Small intestine (tissue), 7 donors: ENCODE measurements around the gene FEZF2. TPM values are rescaled to one million over a fixed set of nuclear protein-coding genes. Genes with fewer than 3 reads are reported as not detected.

Experiments
- DNase-seq, 2 donors: peaks; one replicate each; pipeline versions ENCODE4 v3.0.0 to v3.0.0-alpha.2; 2013
- FAIRE-seq: peaks from 2 replicates; lab custom pipeline; 2012; peaks lifted over from hg19 to GRCh38; lab: Jason Lieb, UNC
- H3K27ac ChIP-seq, 3 donors: one replicate each; pipeline ENCODE4 v1.5.1; 2013; ENCODE audit warnings: low read length in 2 of 3, mild to moderate bottlenecking in 2 of 3, control low read depth in 1 of 3, inconsistent platforms in 1 of 3, low read depth in 1 of 3, moderate library complexity in 1 of 3
- H3K27me3 ChIP-seq, 3 donors: one replicate each; pipeline ENCODE4 v1.6.1; 2013; ENCODE audit warnings: low read length in 3 of 3, inconsistent platforms in 1 of 3; ENCODE audit not compliant: control insufficient read depth in 3 of 3, insufficient read depth in 3 of 3
- H3K36me3 ChIP-seq, 3 donors: one replicate each; pipeline ENCODE4 v1.6.1; 2013; ENCODE audit warnings: low read length in 3 of 3, inconsistent platforms in 1 of 3, low read depth in 1 of 3, mild to moderate bottlenecking in 1 of 3, moderate library complexity in 1 of 3; ENCODE audit not compliant: control insufficient read depth in 3 of 3, insufficient read depth in 2 of 3
- H3K4me1 ChIP-seq, 3 donors: one replicate each; pipeline ENCODE4 v1.6.1; 2013; ENCODE audit warnings: low read length in 2 of 3, inconsistent platforms in 1 of 3, low read depth in 1 of 3, mild to moderate bottlenecking in 1 of 3, moderate library complexity in 1 of 3; ENCODE audit not compliant: control insufficient read depth in 3 of 3, insufficient read depth in 2 of 3
- H3K4me3 ChIP-seq, 3 donors: one replicate each; pipeline ENCODE4 v1.5.1; 2013; ENCODE audit warnings: low read length in 3 of 3, control low read depth in 1 of 3, inconsistent platforms in 1 of 3, low read depth in 1 of 3, mild to moderate bottlenecking in 1 of 3, moderate library complexity in 1 of 3
- H3K9me3 ChIP-seq, 2 donors: one replicate each; pipeline ENCODE4 v1.6.1; 2013; ENCODE audit warnings: low read depth in 1 of 2, low read length in 1 of 2; ENCODE audit not compliant: control insufficient read depth in 2 of 2, insufficient read depth in 1 of 2
- WGBS, 3 donors: extraction: QIAGEN DNeasy Blood & Tissue Kit; methylation state at CpG; one replicate each; pipeline ENCODE4 v1.1.7; 2013; 5-methylcytosine and 5-hydroxymethylcytosine counted together
- polyA plus RNA-seq, 4 donors: library from polyadenylated mRNA; stranded (reverse) in 3 of 4; unstranded in 1 of 4; fragments of 200-250 nt in 3 of 4; fragments of 120-200 nt in 1 of 4; gene quantifications; one replicate each; pipeline versions ENCODE4 v1.2.1 to v1.2.3, GENCODE V29; 2013
- donor health status: healthy with polysubstance abuse.
- donor health status: control.
- donor health status: control.
- donor health status: Bipolar disorder and iron deficiency.
- donor health status: healthy.

The FEZF2 gene
- polyA plus RNA-seq, 4 donors: not detected

DNA sequence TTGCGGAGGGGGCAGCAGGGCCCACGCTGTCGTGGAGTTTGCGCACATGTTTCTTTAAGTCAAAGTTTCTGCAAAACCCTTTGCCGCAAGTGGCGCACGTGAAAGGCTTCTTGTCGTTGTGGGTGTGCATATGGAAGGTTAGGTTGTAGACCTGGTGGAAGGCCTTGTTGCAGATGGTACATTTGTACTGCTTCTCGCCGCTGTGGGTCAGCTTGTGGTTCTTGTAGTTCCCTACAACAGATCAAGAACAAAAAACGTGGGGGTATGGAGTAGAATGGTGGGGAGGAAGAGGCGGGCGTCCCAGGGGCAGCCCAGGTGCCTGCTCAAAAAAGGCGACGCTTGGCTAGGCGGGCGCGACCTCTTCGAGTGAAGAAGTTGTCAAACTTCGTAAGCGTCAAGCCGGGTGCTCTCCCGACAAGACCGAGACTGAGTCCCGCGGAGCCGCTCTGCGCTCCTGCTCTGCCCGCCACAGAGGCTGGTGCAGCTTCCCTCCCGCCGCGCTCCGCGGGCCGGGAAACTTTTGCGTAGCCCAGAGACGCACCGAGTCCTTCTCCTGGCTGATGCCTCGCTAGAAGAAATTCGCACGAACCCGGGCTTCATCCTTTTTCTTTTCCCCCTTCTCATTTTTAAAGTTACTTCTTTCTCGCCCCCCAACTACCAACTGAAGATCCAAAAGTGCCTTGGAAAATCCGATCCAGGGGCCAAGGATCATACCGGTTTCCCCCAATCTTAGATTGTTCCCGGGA, 3.1 kb downstream of the FEZF2 start:
- no peaks in the 10 kb centered on the region for H3K36me3 ChIP-seq
- 3 to 12% (median 7%) methylated on average over 46 of the region's 46 CpGs for WGBS, 3 donors
- H3K9me3 ChIP-seq: peaks cover 0 to 7% of the 10 kb centered on the region in 2 donors
- H3K4me1 ChIP-seq: no peaks in the 10 kb centered on the region
- H3K27ac ChIP-seq: no peak overlapping the region
- FAIRE-seq (no peak), DNase-seq (no peak)
- H3K4me3 ChIP-seq: no peak overlapping the region
- H3K27me3 ChIP-seq: peaks cover 22 to 96% (median 67%) of the 10 kb centered on the region in 3 donors

DNA sequence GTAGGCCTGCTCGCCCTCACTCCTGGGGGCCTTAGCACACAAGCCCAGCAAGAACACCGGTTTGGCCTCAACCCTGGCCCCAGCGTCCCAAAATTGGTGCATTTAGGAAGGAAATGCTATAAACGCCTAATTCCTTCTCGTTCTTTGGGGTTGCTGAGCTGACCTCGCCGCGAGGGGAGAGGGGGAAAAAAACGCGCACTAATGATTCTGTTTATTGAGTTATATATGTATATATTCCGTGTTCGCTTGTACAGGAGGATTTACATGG, 3.9 kb downstream of the FEZF2 start:
- Histone ChIP-seq H3K4me1 (no peaks in the 10 kb centered on the region), H3K4me3 (no peak overlapping the region), H3K9me3 (peaks cover 0 to 7% of the 10 kb centered on the region in 2 donors), H3K27ac (no peak overlapping the region), H3K27me3 (peaks cover 20 to 96% (median 58%) of the 10 kb centered on the region in 3 donors), H3K36me3 (no peaks in the 10 kb centered on the region)
- DNase-seq: no peak
- no peak for FAIRE-seq
- 6 to 24% (median 17%) methylated on average over 12 of the region's 12 CpGs for WGBS, 3 donors

DNA sequence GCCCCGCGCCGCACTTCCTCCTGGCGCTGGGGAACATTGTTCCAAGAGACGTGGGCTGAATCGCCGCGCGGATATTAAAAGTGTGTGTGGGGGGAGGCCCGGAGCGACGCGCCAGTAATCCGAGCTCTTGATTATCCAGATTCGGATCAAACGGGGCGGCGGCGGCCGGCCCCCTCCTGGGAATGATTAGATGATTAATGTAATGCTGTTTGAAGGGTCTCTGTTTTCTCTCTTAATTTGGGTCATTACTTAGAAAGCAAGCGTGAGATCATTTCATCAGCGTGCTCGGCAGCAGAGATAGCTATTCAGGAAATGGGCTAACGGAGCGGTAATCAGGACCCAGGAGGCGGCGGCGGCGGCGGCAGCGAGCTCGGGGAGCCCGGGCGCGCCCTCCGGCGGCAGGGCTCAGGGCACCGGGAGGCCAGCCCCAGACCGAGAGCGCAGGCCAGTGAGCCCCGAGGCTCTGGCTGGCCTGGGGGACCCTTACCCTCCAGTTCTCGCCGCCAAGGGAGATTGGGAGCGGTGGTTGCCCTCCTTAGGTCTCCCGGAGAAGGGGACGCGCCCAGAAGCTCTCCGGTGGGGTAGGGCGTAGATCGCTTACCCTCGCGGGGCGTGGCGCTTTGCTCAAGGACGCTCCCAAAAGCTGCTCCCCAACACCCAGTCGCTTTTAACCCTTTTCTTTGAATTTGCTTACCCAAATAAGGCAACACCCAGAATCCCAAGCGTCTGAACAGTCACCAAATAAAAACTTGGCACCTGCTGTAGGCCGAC, 4.5 kb downstream of the FEZF2 start:
- DNase-seq: no peak
- Histone ChIP-seq H3K4me3 (no peak overlapping the region), H3K27me3 (peaks cover 20 to 93% (median 53%) of the 10 kb centered on the region in 3 donors)

DNA sequence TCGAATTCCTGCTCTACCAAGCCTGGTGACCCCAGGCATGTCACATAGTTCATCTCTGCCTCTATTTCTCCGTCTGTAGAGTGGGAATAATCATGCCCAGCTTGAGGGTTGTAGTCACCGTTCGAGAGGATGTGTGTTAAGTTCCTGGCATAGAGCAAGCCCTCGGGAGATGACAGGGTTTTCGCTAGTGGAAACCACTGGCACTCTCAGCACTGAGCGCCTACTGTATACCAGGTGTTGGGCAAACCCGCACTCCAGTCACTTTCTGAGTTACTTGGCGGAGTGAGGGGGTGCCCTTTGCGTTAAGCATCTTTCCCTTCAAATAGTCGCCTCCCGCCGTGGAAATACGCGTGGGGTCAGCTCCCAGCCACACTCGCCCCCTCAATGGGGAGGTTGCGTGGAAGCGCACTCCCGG, 5.1 kb downstream of the FEZF2 start:
- peaks cover 0 to 7% of the 10 kb centered on the region in 2 donors for H3K9me3 ChIP-seq
- no peaks in the 10 kb centered on the region for H3K36me3 ChIP-seq
- H3K4me1 ChIP-seq: no peaks in the 10 kb centered on the region
- 12 to 22% (median 20%) methylated on average over 19 of the region's 19 CpGs for WGBS, 3 donors
- no peak overlapping the region for H3K4me3 ChIP-seq
- no peak for DNase-seq
- H3K27ac ChIP-seq: no peak overlapping the region
- FAIRE-seq: no peak
- H3K27me3 ChIP-seq: peaks cover 20 to 90% (median 51%) of the 10 kb centered on the region in 3 donors

More for the DNA sequence above, 4.5 kb downstream of the FEZF2 start:
- Histone ChIP-seq H3K9me3 (peaks cover 0 to 7% of the 10 kb centered on the region in 2 donors), H3K4me1 (no peaks in the 10 kb centered on the region), H3K27ac (no peak overlapping the region), H3K36me3 (no peaks in the 10 kb centered on the region)
- no peak for FAIRE-seq
- WGBS, 3 donors: 3 to 11% (median 7%) methylated on average over 54 to 58 of the region's 58 CpGs

DNA sequence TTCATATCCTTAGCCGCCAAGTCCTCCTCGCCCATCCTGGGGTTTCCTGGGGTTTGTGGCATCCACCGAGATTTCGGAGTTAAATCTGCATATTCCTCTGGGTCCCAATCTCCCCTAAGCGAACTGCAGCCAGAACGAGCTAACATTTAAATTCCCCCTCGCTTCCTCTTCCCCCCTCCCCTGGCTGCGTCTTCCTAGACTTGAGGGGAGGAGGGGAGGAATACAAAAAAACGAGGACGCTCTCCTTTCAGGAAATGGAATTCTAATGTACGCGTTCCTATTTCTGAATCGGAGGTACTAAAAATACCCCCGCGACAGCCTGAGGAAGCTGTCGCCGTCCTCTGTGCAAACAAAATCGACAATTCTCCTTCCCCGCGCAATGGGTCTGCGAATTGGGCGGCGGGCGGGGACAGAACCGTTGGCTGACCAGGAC, 5.6 kb downstream of the FEZF2 start:
- Histone ChIP-seq H3K9me3 (peaks cover 0 to 7% of the 10 kb centered on the region in 2 donors), H3K27ac (no peak overlapping the region), H3K27me3 (peaks cover 16 to 89% (median 48%) of the 10 kb centered on the region in 3 donors), H3K4me1 (no peaks in the 10 kb centered on the region), H3K36me3 (no peaks in the 10 kb centered on the region), H3K4me3 (no peak overlapping the region)
- no peak for DNase-seq
- no peak for FAIRE-seq
- 3 to 8% (median 8%) methylated on average over 24 to 25 of the region's 25 CpGs for WGBS, 3 donors

DNA sequence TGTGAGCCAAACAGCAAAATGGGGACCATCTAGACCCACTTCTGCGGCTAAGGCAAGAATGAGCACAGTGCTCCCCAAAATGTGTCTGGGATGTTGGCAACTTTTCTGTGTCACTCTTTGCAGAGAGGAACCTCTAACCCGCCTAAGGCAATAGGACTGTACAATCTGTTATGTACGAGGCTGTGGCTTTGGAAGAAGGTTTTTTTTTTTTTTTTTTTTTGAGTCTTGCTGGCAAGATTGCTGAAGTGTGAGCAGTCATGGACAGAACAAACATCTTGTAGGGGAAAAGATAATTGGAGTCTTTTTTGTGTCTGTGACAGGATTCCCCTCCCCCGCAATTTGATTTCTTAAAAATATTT, 7.2 kb downstream of the FEZF2 start:
- FAIRE-seq: no peak
- no peaks in the 10 kb centered on the region for H3K4me1 ChIP-seq
- 17 to 28% (median 26%) methylated on average over 4 of the region's 4 CpGs for WGBS, 3 donors
- no peak overlapping the region for H3K4me3 ChIP-seq
- peaks cover 7 to 77% (median 35%) of the 10 kb centered on the region in 3 donors for H3K27me3 ChIP-seq
- H3K9me3 ChIP-seq: peaks cover 0 to 5% of the 10 kb centered on the region in 2 donors
- no peak overlapping the region for H3K27ac ChIP-seq
- no peaks in the 10 kb centered on the region for H3K36me3 ChIP-seq
- no peak for DNase-seq

DNA sequence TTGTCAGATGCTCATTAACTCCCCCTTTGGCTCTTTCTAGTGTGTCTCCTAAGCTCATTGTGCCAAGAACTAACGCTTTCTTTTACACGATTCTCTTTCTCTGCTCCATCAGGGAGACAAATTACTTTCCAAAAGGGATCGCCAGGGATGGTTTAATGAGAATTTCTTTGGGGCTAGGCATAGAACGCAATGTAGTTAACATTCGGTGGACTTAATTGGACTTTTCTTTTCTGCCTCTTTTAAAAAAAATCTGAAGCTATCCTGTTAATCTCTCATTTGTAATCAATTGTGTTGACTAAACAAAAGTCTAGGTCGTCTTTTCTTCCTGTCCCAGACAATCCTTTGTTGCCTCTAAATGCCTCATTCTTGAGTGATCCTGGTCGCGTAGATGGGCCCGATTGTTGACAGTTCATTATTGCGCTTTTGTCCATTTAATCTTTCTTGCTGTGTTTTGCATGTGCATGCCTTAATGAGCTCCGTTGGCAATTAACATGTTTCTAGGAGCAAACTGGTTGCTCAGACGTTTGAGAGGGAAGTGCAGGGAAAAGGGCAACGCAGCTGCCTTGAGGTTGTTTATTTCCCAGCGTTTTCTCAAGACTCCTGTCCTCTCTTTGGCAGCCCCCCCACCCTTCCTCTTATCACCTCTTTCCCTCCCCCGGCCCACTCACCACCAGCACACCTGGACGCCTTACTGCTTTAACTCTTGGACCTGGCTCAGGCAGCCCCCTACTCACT, 7.8 kb downstream of the FEZF2 start:
- Histone ChIP-seq H3K4me3 (no peak overlapping the region), H3K4me1 (no peaks in the 10 kb centered on the region), H3K36me3 (no peaks in the 10 kb centered on the region), H3K27ac (no peak overlapping the region), H3K27me3 (peaks cover 3 to 72% (median 29%) of the 10 kb centered on the region in 3 donors), H3K9me3 (peaks cover 0 to 5% of the 10 kb centered on the region in 2 donors)
- no peak for FAIRE-seq
- 15 to 28% (median 26%) methylated on average over 16 of the region's 16 CpGs for WGBS, 3 donors
- DNase-seq: no peak

DNA sequence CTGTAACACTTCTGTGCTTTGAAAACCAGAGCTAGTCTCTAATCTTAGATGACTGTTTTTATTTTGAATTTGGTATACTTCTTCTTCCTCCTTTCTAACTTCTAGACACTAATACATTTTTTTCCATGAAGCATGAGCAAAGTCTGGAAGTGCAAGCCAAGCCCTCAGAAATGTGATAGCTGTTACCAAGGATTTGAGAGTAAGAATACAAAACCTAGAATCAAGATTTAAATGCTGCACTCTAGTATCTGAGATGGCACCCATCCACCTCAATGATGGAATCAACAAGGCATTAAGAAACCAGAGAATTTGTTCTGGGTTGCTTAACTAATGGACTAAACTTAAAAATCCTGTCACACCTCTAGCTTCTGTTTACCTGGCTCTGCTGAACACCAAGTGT, 9.2 kb downstream of the FEZF2 start:
- peaks cover 3 to 58% (median 21%) of the 10 kb centered on the region in 3 donors for H3K27me3 ChIP-seq

More for the DNA sequence above, 9.2 kb downstream of the FEZF2 start:
- Histone ChIP-seq H3K36me3 (no peaks in the 10 kb centered on the region), H3K27ac (no peak overlapping the region), H3K9me3 (peaks cover 0 to 5% of the 10 kb centered on the region in 2 donors), H3K4me1 (no peaks in the 10 kb centered on the region), H3K4me3 (no peak overlapping the region)
- DNase-seq (no peak), FAIRE-seq (no peak)
